ENCODE results near the gene MYO1D.

MYO1D gene

DNA sequence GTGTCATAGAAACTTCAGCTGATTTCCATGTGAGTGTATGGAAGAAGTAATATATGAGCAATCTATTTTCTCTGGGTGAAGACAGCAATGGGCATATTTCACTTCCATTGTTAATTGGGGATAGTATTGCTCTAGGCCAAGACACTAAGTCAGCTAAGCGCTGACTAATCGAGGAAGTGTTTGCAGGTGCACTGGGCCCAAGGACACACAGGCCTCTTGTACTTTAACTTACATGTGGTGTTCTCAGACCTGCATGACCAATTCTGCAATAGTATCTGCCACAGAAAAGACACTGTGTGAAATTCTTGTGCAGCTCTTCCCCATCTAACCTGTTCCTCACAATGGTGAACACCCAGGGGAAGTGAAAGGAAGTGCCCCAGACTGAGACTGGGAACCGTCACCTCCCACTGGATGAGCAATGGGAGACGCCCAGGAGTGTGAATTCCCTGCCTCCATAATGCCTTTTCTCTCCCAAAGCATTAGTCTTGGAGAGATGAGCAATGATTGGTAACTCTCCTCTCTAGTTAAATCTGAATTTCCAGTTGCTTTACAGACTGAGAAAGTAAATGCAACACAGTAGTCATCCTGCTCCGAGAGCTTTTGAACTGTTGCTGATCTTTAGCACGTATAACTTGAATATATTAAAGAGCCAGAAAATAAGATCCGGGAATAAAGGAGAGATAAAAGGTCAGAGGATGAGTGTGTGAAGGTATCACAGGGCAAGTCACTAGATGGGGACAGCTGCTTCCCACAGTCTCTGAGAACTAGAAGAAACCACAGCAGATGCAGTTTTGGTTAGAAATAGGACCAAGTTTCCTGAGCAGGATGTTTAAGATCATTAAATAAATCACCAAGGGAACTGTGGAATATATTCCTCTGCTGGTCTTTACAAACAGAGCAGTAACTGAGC lies 307.5 kb downstream of the MYO1D start:
- TF ChIP-seq, protein P1, sequence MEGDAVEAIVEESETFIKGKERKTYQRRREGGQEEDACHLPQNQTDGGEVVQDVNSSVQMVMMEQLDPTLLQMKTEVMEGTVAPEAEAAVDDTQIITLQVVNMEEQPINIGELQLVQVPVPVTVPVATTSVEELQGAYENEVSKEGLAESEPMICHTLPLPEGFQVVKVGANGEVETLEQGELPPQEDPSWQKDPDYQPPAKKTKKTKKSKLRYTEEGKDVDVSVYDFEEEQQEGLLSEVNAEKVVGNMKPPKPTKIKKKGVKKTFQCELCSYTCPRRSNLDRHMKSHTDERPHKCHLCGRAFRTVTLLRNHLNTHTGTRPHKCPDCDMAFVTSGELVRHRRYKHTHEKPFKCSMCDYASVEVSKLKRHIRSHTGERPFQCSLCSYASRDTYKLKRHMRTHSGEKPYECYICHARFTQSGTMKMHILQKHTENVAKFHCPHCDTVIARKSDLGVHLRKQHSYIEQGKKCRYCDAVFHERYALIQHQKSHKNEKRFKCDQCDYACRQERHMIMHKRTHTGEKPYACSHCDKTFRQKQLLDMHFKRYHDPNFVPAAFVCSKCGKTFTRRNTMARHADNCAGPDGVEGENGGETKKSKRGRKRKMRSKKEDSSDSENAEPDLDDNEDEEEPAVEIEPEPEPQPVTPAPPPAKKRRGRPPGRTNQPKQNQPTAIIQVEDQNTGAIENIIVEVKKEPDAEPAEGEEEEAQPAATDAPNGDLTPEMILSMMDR (IDR thresholded peaks at IDR 0.05; ENCODE audit: low read depth, low read length) = no peak
- DNase-seq = no peak
- H3K4me3 ChIP-seq (ENCODE audit: low read depth, low read length) = no peak overlapping the region
- H3K36me3 ChIP-seq = no peaks in the 10 kb centered on the region
- H3K27ac ChIP-seq = no peak overlapping the region
- H3K9me3 ChIP-seq (ENCODE audit: severe bottlenecking) = no peaks in the 10 kb centered on the region
- no peaks in the 10 kb centered on the region for H3K27me3 ChIP-seq (ENCODE audit: insufficient read depth, low read depth, severe bottlenecking)

GRCh38 chr17:32568705-32569104 lies 308.2 kb downstream of the MYO1D start:
- Histone ChIP-seq H3K4me3 (ENCODE audit: low read depth, low read length) (no peak overlapping the region), H3K9me3 (ENCODE audit: severe bottlenecking) (no peaks in the 10 kb centered on the region), H3K27ac (no peak overlapping the region), H3K27me3 (ENCODE audit: insufficient read depth, low read depth, severe bottlenecking) (no peaks in the 10 kb centered on the region), H3K36me3 (no peaks in the 10 kb centered on the region)
- TF ChIP-seq, protein P1 (IDR thresholded peaks at IDR 0.05; ENCODE audit: low read depth, low read length) = no peak
- DNase-seq = no peak

GRCh38 chr17:32567511-32567910 lies 309.4 kb downstream of the MYO1D start:
- H3K27me3 ChIP-seq (ENCODE audit: insufficient read depth, low read depth, severe bottlenecking) = no peaks in the 10 kb centered on the region
- TF ChIP-seq, protein P1 (IDR thresholded peaks at IDR 0.05; ENCODE audit: low read depth, low read length) = no peak
- no peaks in the 10 kb centered on the region for H3K36me3 ChIP-seq
- no peak overlapping the region for H3K4me3 ChIP-seq (ENCODE audit: low read depth, low read length)
- no peaks in the 10 kb centered on the region for H3K9me3 ChIP-seq (ENCODE audit: severe bottlenecking)
- no peak for DNase-seq
- no peak overlapping the region for H3K27ac ChIP-seq

- Histone ChIP-seq H3K36me3 (no peaks in the 10 kb centered on the region), H3K27ac (no peak overlapping the region), H3K9me3 (ENCODE audit: severe bottlenecking) (no peaks in the 10 kb centered on the region), H3K27me3 (ENCODE audit: insufficient read depth, low read depth, severe bottlenecking) (no peaks in the 10 kb centered on the region), H3K4me3 (ENCODE audit: low read depth, low read length) (no peak overlapping the region)
- TF ChIP-seq, protein P1 (IDR thresholded peaks at IDR 0.05; ENCODE audit: low read depth, low read length) = no peak
- no peak for DNase-seq
Measured at GRCh38 chr17:32567086-32567485, 309.8 kb downstream of the MYO1D start.

- Histone ChIP-seq H3K9me3 (ENCODE audit: severe bottlenecking) (no peaks in the 10 kb centered on the region), H3K27ac (no peak overlapping the region), H3K4me3 (ENCODE audit: low read depth, low read length) (no peak overlapping the region), H3K36me3 (no peaks in the 10 kb centered on the region), H3K27me3 (ENCODE audit: insufficient read depth, low read depth, severe bottlenecking) (no peaks in the 10 kb centered on the region)
- TF ChIP-seq, protein P1 (IDR thresholded peaks at IDR 0.05; ENCODE audit: low read depth, low read length) = no peak
- no peak for DNase-seq
Measured at GRCh38 chr17:32566303-32566702, 310.6 kb downstream of the MYO1D start.

Data from WERI-Rb-1 (cell line).